ENCODE data around the gene SCYGR5. TPM values are rescaled to one million over a fixed set of nuclear protein-coding genes. Genes with fewer than 3 reads are reported as not detected.
A peak's percentile ranks its signal among the peaks of the same experiment; 100 is the strongest.

SCYGR5 gene
- total and polyA plus RNA-seq, 2 donors (not counting 3 experiments of a cell fraction or from before 2014, with no cell fraction given), result not detected

- DNase-seq (ENCODE audit: low read depth, low spot score) (peak; percentile 44), FAIRE-seq (peak; percentile 8)
- H3K4me2 ChIP-seq (ENCODE audit: insufficient read depth, low read length), result no peak overlapping the region
- intact Hi-C loops (cut with micrococcal nuclease) (no loop called here), dilution Hi-C loops (cut with MboI; ENCODE audit: extremely low pct_ligation_motif_present, low sequenced_read_pairs) (no loop called here)
- H2AFZ ChIP-seq (ENCODE audit: low read depth, low read length), result no peak overlapping the region
- no peaks in the 10 kb centered on the region for H3K4me1 ChIP-seq (ENCODE audit: control insufficient read depth, extremely low read depth, insufficient read depth, low read length)
- peak; percentile 63 for TF ChIP-seq JUN (IDR thresholded peaks at IDR 0.05; ENCODE audit: borderline replicate concordance, insufficient read depth, insufficient read length, low read depth)
- TF ChIP-seq MYC (IDR thresholded peaks at IDR 0.05; ENCODE audit: low read depth, low read length), result no peak
- TF ChIP-seq POLR2A (IDR thresholded peaks at IDR 0.05; ENCODE audit: low read depth, low read length), result no peak
- no peak for TF ChIP-seq GATA2 (IDR thresholded peaks at IDR 0.05; ENCODE audit: insufficient read depth, insufficient read length, low read depth, low read length)
- peak; percentile 97 for TF ChIP-seq FOS (IDR thresholded peaks at IDR 0.05; ENCODE audit: borderline replicate concordance, insufficient read depth, low read length)
- TF ChIP-seq EZH2 (IDR thresholded peaks at IDR 0.05; ENCODE audit: borderline replicate concordance, low read depth, low read length, severe bottlenecking), result no peak
- TF ChIP-seq CTCF (IDR thresholded peaks at IDR 0.05; ENCODE audit: extremely low read depth in 1 of 2, insufficient read depth in 1 of 2, low read depth in 1 of 2, low read length in 2 of 2), result no peak
- TF ChIP-seq MAX (IDR thresholded peaks at IDR 0.05; ENCODE audit: insufficient read depth, insufficient read length), result no peak
- no peak for TF ChIP-seq POLR2AphosphoS5 (IDR thresholded peaks at IDR 0.05; ENCODE audit: insufficient read depth, low read depth, low read length)
- no peaks in the 10 kb centered on the region for H4K20me1 ChIP-seq (replicated peaks; ENCODE audit: control insufficient read depth, extremely low read depth, insufficient read depth, low read length)
- no peaks in the 10 kb centered on the region for H3K9me1 ChIP-seq (replicated peaks; ENCODE audit: control insufficient read depth, extremely low read depth, insufficient read depth, low read length)
- no peak overlapping the region for H3K27ac ChIP-seq (ENCODE audit: insufficient read depth, low read depth, low read length)
- no peaks in the 10 kb centered on the region for H3K79me2 ChIP-seq (ENCODE audit: control insufficient read depth, insufficient read depth, low read length)
- POLR2A ChIA-PET, result no interaction called here
- no TSS peak for BruUV-seq (replicated peaks)
- no peak overlapping the region for H3K4me3 ChIP-seq (replicated peaks in 1 of 3; ENCODE audit: insufficient read depth in 1 of 3, low read depth in 1 of 3, low read length in 3 of 3)
- H3K27me3 ChIP-seq (ENCODE audit: control insufficient read depth in 2 of 2, insufficient read depth in 2 of 2, low read length in 2 of 2), result peaks cover 0 to 4% of the 10 kb centered on the region in 2 experiments
- H3K9ac ChIP-seq (replicated peaks; ENCODE audit: extremely low read depth, insufficient read depth, low read length), result no peak overlapping the region
- H3K9me3 ChIP-seq (replicated peaks; ENCODE audit: control insufficient read depth, insufficient read depth, low read length), result no peaks in the 10 kb centered on the region
- CTCF ChIA-PET, result interaction anchor here (5.3 kb wide), 1 partner anchor 111 kb away, joined by 105 read pairs; no protein-coding TSS in a partner anchor
- no peaks in the 10 kb centered on the region for H3K36me3 ChIP-seq (ENCODE audit: control insufficient read depth in 2 of 2, extremely low read depth in 1 of 2, insufficient read depth in 2 of 2, low read length in 2 of 2)
These were observed 11.2 kb upstream of the SCYGR5 start for GRCh38 chr2:227655454-227655853.
